Measurements from ENCODE around the gene ABRACL.

Gene ABRACL

GRCh38 chr6:139082370-139082769, 53.8 kb downstream of the ABRACL start:
- H3K9me3 Mint-ChIP-seq = peaks cover 4% of the 10 kb centered on the region
- H3K27ac Mint-ChIP-seq = no peak overlapping the region
- no peak for DNase-seq
- H3K4me3 Mint-ChIP-seq = no peak overlapping the region
- no peaks in the 10 kb centered on the region for H3K4me1 Mint-ChIP-seq
- no peaks in the 10 kb centered on the region for H3K27me3 Mint-ChIP-seq (ENCODE audit: low read depth, poor library complexity)
- no peaks in the 10 kb centered on the region for H3K36me3 Mint-ChIP-seq (ENCODE audit: low read depth)
- TF ChIP-seq, protein P1, sequence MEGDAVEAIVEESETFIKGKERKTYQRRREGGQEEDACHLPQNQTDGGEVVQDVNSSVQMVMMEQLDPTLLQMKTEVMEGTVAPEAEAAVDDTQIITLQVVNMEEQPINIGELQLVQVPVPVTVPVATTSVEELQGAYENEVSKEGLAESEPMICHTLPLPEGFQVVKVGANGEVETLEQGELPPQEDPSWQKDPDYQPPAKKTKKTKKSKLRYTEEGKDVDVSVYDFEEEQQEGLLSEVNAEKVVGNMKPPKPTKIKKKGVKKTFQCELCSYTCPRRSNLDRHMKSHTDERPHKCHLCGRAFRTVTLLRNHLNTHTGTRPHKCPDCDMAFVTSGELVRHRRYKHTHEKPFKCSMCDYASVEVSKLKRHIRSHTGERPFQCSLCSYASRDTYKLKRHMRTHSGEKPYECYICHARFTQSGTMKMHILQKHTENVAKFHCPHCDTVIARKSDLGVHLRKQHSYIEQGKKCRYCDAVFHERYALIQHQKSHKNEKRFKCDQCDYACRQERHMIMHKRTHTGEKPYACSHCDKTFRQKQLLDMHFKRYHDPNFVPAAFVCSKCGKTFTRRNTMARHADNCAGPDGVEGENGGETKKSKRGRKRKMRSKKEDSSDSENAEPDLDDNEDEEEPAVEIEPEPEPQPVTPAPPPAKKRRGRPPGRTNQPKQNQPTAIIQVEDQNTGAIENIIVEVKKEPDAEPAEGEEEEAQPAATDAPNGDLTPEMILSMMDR (IDR thresholded peaks at IDR 0.05) = no peak

GRCh38 chr6:139091826-139092225, 63.3 kb downstream of the ABRACL start:
- no peaks in the 10 kb centered on the region for H3K4me1 Mint-ChIP-seq
- H3K4me3 Mint-ChIP-seq = no peak overlapping the region
- TF ChIP-seq, protein P1 (IDR thresholded peaks at IDR 0.05) = no peak
- H3K27ac Mint-ChIP-seq = no peak overlapping the region
- no peak for DNase-seq
- no peaks in the 10 kb centered on the region for H3K36me3 Mint-ChIP-seq (ENCODE audit: low read depth)
- peaks cover 4% of the 10 kb centered on the region for H3K27me3 Mint-ChIP-seq (ENCODE audit: low read depth, poor library complexity)
- H3K9me3 Mint-ChIP-seq = peaks cover 25% of the 10 kb centered on the region
